Neuronal stem cell (in vitro differentiated cells): Measurements from ENCODE around the gene NDUFA13.

Experiments used
- DNase-seq: peaks from one replicate; pipeline ENCODE4 v3.0.0-alpha.2; 2013; ENCODE audit warnings: low spot score
- H2AFZ ChIP-seq: one replicate; pipeline ENCODE4 v1.6.1; 2013; ENCODE audit warnings: mild to moderate bottlenecking, low read length, inconsistent platforms
- H2AK5ac ChIP-seq: 2 replicates; pipeline ENCODE4 v1.6.1; 2013; ENCODE audit warnings: low read depth, mild to moderate bottlenecking, inconsistent platforms, low read length, moderate library complexity, mixed read lengths
- H2BK120ac ChIP-seq: 2 replicates; pipeline ENCODE4 v1.6.1; 2013; ENCODE audit warnings: low read depth, mild to moderate bottlenecking, inconsistent platforms, low read length, moderate library complexity, mixed read lengths
- H2BK12ac ChIP-seq: one replicate; pipeline ENCODE4 v1.6.1; 2013; ENCODE audit warnings: low read length, inconsistent platforms
- H2BK15ac ChIP-seq: 2 replicates; pipeline ENCODE4 v1.6.1; 2013; ENCODE audit warnings: mild to moderate bottlenecking, low read length, inconsistent platforms, mixed read lengths
- H2BK5ac ChIP-seq: one replicate; pipeline ENCODE4 v1.6.1; 2013; ENCODE audit warnings: inconsistent platforms, mild to moderate bottlenecking, low read length, moderate library complexity
- H3K14ac ChIP-seq: one replicate; pipeline ENCODE4 v1.6.1; 2013; ENCODE audit warnings: low read length, inconsistent platforms
- H3K18ac ChIP-seq: 2 replicates; pipeline ENCODE4 v1.6.1; 2013; ENCODE audit warnings: low read length, inconsistent platforms
- H3K23ac ChIP-seq: 2 replicates; pipeline ENCODE4 v1.6.1; 2013; ENCODE audit warnings: low read depth, mild to moderate bottlenecking, mixed read lengths, low read length, inconsistent platforms; ENCODE audit not compliant: poor library complexity
- H3K27ac ChIP-seq: replicated peaks from 3 replicates; pipeline ENCODE4 v1.5.1; 2013; ENCODE audit warnings: low read length, inconsistent platforms
- H3K27me3 ChIP-seq, 3 experiments: 2 replicates each; pipeline ENCODE4 v1.6.1; 2013; ENCODE audit warnings: low read length in 3 of 3, mild to moderate bottlenecking in 2 of 3, inconsistent platforms in 1 of 3, low read depth in 1 of 3, mixed read lengths in 1 of 3, moderate library complexity in 1 of 3; ENCODE audit not compliant: control insufficient read depth in 3 of 3, insufficient read depth in 3 of 3
- H3K36me3 ChIP-seq, 2 donors: replicated peaks in 1 of 2; 2 replicates each; pipeline ENCODE4 v1.6.1; 2013; ENCODE audit warnings: low read length in 2 of 2; ENCODE audit not compliant: control insufficient read depth in 2 of 2, insufficient read depth in 2 of 2
- H3K4ac ChIP-seq: 2 replicates; pipeline ENCODE4 v1.6.1; 2013; ENCODE audit warnings: inconsistent platforms, mild to moderate bottlenecking, low read length, moderate library complexity
- H3K4me1 ChIP-seq, 2 donors: 1 replicate in 1 of 2; 2 replicates in 1 of 2; pipeline ENCODE4 v1.6.1; 2013; ENCODE audit warnings: low read length in 2 of 2, low read depth in 1 of 2; ENCODE audit not compliant: control insufficient read depth in 2 of 2, insufficient read depth in 1 of 2
- H3K4me2 ChIP-seq: one replicate; pipeline ENCODE4 v1.6.1; 2013; ENCODE audit warnings: mild to moderate bottlenecking, low read length, inconsistent platforms; ENCODE audit not compliant: insufficient read depth, poor library complexity, severe bottlenecking
- H3K4me3 ChIP-seq, 2 donors: 2 replicates each; pipeline ENCODE4 v1.5.1; 2013; ENCODE audit warnings: low read length in 2 of 2, mild to moderate bottlenecking in 2 of 2, inconsistent platforms in 1 of 2, moderate library complexity in 1 of 2
- H3K79me1 ChIP-seq: one replicate; pipeline ENCODE4 v1.6.1; 2013; ENCODE audit warnings: low read depth, mild to moderate bottlenecking, inconsistent platforms, low read length, moderate library complexity
- H3K9ac ChIP-seq: one replicate; pipeline ENCODE4 v1.6.1; 2013; ENCODE audit warnings: mild to moderate bottlenecking, low read depth, low read length, inconsistent platforms; ENCODE audit not compliant: poor library complexity
- H3K9me3 ChIP-seq, 2 donors: replicated peaks in 1 of 2; 2 replicates each; pipeline versions ENCODE3 to v1.6.1; 2013; ENCODE audit warnings: low read length in 2 of 2, mild to moderate bottlenecking in 2 of 2, inconsistent platforms in 1 of 2, low read depth in 1 of 2, mixed read lengths in 1 of 2, moderate library complexity in 1 of 2; ENCODE audit not compliant: control insufficient read depth in 2 of 2, insufficient read depth in 1 of 2
- H4K8ac ChIP-seq: one replicate; pipeline ENCODE4 v1.6.1; 2013; ENCODE audit warnings: low read depth, mild to moderate bottlenecking, inconsistent platforms, low read length, moderate library complexity
- H4K91ac ChIP-seq: one replicate; pipeline ENCODE4 v1.6.1; 2013; ENCODE audit warnings: low read length, low read depth, mild to moderate bottlenecking, inconsistent platforms; ENCODE audit not compliant: poor library complexity
- WGBS, 2 donors: extraction: QIAGEN DNeasy Blood & Tissue Kit; methylation state at CpG; one replicate each; pipeline ENCODE4 v1.1.7; 2013; ENCODE audit warnings: missing lambda C conversion rate in 2 of 2, mixed read lengths in 1 of 2; ENCODE audit not compliant: insufficient read length in 2 of 2, insufficient replicate concordance in 1 of 2; ENCODE audit errors: extremely low coverage in 2 of 2; 5-methylcytosine and 5-hydroxymethylcytosine counted together

The NDUFA13 gene

DNA sequence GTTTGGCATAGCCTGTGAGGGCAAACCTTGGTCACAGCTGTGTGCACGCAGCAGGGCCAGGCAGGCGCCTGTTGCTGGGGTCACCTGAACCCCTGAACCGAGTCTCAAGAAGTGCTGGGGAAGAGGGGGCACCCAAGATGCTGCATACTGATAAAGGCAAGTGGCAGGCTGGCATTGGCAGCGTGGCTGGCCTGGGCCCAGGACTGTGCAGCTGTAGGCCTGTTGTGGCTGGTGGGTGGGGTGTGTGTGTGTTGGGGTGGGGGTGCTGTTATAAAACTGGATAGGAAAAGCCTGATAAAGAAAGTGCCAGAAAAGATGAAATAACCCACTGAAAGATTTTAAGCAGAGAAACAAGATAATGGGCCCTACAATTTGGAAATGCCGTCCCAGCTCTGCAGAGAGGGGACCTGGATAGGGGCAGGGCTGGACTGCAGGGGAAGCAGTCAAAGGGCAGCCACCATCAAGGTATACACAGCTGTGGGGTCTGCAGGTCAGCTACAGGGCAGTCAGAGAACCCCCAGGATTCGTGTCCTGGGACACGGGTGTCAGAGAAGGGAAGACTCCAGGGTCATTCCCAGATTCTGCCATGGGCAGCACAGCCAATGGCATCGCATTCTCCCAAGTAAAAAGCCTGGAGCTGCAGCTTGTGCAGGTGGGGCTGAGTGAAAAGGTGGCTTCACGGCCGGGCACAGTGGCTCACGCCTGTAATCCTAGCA, 55.2 kb downstream of the NDUFA13 start:
- peaks cover 7 to 31% of the 10 kb centered on the region in 2 donors for H3K36me3 ChIP-seq
- H3K4me1 ChIP-seq: peaks cover 1 to 8% of the 10 kb centered on the region in 2 donors
- no peaks in the 10 kb centered on the region for H3K27me3 ChIP-seq
- no peak overlapping the region for H2AFZ ChIP-seq
- no peak overlapping the region for H2BK15ac ChIP-seq
- no peak overlapping the region for H4K91ac ChIP-seq
- DNase-seq: no peak
- no peak overlapping the region for H3K18ac ChIP-seq
- peak overlapping the region; percentile 35 for H2AK5ac ChIP-seq
- no peak overlapping the region for H3K14ac ChIP-seq
- H3K27ac ChIP-seq: no peak overlapping the region
- H3K9ac ChIP-seq: peak overlapping the region; percentile 3
- H3K9me3 ChIP-seq: peaks cover 2 to 3% of the 10 kb centered on the region in 2 donors
- H3K4me3 ChIP-seq: no peak overlapping the region
- no peaks in the 10 kb centered on the region for H3K79me1 ChIP-seq
- no peak overlapping the region for H2BK120ac ChIP-seq
- H3K23ac ChIP-seq: peak overlapping the region; percentile 33
- H2BK5ac ChIP-seq: no peak overlapping the region
- H3K4me2 ChIP-seq: no peak overlapping the region
- no peak overlapping the region for H2BK12ac ChIP-seq
- no peak overlapping the region for H4K8ac ChIP-seq
- no peak overlapping the region for H3K4ac ChIP-seq
- no CpG with 5 or more reads among the region's 11 CpGs for WGBS, 2 donors

- Histone ChIP-seq H2BK12ac (no peak overlapping the region), H4K8ac (no peak overlapping the region), H3K14ac (no peak overlapping the region), H2AK5ac (no peak overlapping the region), H3K18ac (peak overlapping the region; percentile 50), H3K27ac (no peak overlapping the region), H3K27me3 (no peaks in the 10 kb centered on the region), H2AFZ (no peak overlapping the region), H3K36me3 (peaks cover 0 to 2% of the 10 kb centered on the region in 2 donors), H3K4me2 (no peak overlapping the region), H2BK120ac (no peak overlapping the region), H3K4ac (no peak overlapping the region), H3K9ac (peak overlapping the region; percentile 7), H3K9me3 (no peaks in the 10 kb centered on the region), H3K4me1 (peaks cover 1 to 14% of the 10 kb centered on the region in 2 donors), H2BK5ac (no peak overlapping the region), H3K23ac (peak overlapping the region; percentile 44), H3K4me3 (no peak overlapping the region), H4K91ac (no peak overlapping the region), H2BK15ac (no peak overlapping the region), H3K79me1 (no peaks in the 10 kb centered on the region)
- no peak for DNase-seq
- WGBS, 2 donors: no CpG with 5 or more reads among the region's 6 CpGs
Observed at GRCh38 chr19:19575411-19575810, 59.4 kb downstream of the NDUFA13 start.
